Liver (tissue), 9 donors: ENCODE results near the gene POLR2C. TPM values are rescaled to one million over a fixed set of nuclear protein-coding genes. Genes with fewer than 3 reads are reported as not detected.

Experiments
- DNase-seq: peaks from one replicate; pipeline ENCODE4 v3.0.0-alpha.2; 2017; ENCODE audit warnings: low spot score
- H3K27ac ChIP-seq, 2 donors: one replicate each; pipeline ENCODE4 v1.7.0; 2013; ENCODE audit warnings: inconsistent platforms in 2 of 2, low read length in 2 of 2, control low read depth in 1 of 2, low read depth in 1 of 2, mild to moderate bottlenecking in 1 of 2
- H3K27me3 ChIP-seq, 4 donors: one replicate each; pipeline versions ENCODE4 v1.6.1 to v1.7.0; 2013; ENCODE audit warnings: low read length in 3 of 4, inconsistent platforms in 1 of 4, mild to moderate bottlenecking in 1 of 4, moderate library complexity in 1 of 4; ENCODE audit not compliant: control insufficient read depth in 4 of 4, insufficient read depth in 4 of 4
- H3K36me3 ChIP-seq, 4 donors: one replicate each; pipeline versions ENCODE4 v1.6.1 to v1.7.0; 2013; ENCODE audit warnings: low read length in 3 of 4, mild to moderate bottlenecking in 3 of 4, low read depth in 1 of 4, moderate library complexity in 1 of 4; ENCODE audit not compliant: control insufficient read depth in 4 of 4, insufficient read depth in 3 of 4
- H3K4me1 ChIP-seq, 4 donors: one replicate each; pipeline versions ENCODE4 v1.6.1 to v1.7.0; 2013; ENCODE audit warnings: low read length in 3 of 4, mild to moderate bottlenecking in 3 of 4, moderate library complexity in 1 of 4; ENCODE audit not compliant: control insufficient read depth in 4 of 4, insufficient read depth in 4 of 4
- H3K4me3 ChIP-seq, 3 donors: one replicate each; pipeline versions ENCODE4 v1.6.1 to v1.7.0; 2013; ENCODE audit warnings: low read length in 3 of 3, control low read depth in 1 of 3, low read depth in 1 of 3, mild to moderate bottlenecking in 1 of 3
- H3K9ac ChIP-seq, 2 donors: one replicate each; pipeline ENCODE4 v1.7.0; 2013; ENCODE audit warnings: low read length in 2 of 2, mild to moderate bottlenecking in 2 of 2, moderate library complexity in 2 of 2, control low read depth in 1 of 2, low read depth in 1 of 2
- H3K9me3 ChIP-seq, 4 donors: one replicate each; pipeline versions ENCODE4 v1.6.1 to v1.7.0; 2013; ENCODE audit warnings: low read length in 3 of 4; ENCODE audit not compliant: control insufficient read depth in 4 of 4
- EGR1 ChIP-seq, 2 donors: IDR thresholded peaks; 2 replicates each; pipeline ENCODE4 v1.6.1; 2016 to 2018; ENCODE audit warnings: antibody characterized with exemption in 2 of 2, low read depth in 2 of 2
- FOXA1 ChIP-seq: IDR thresholded peaks from 2 replicates; pipeline ENCODE4 v1.6.1; 2016; ENCODE audit warnings: antibody characterized with exemption
- GABPA ChIP-seq, 2 donors: IDR thresholded peaks in 1 of 2; conservative IDR thresholded peaks in 1 of 2; 2 replicates each; pipeline ENCODE4 v1.6.1; 2016; ENCODE audit warnings: antibody characterized with exemption in 2 of 2, mild to moderate bottlenecking in 1 of 2, moderate library complexity in 1 of 2
- HNF4A ChIP-seq, 2 donors: conservative IDR thresholded peaks; 2 replicates each; pipeline ENCODE4 v1.6.1; 2016; ENCODE audit warnings: antibody characterized with exemption in 2 of 2, mild to moderate bottlenecking in 2 of 2
- HNF4G ChIP-seq: IDR thresholded peaks from 2 replicates; pipeline ENCODE4 v1.6.1; 2016; ENCODE audit warnings: antibody characterized with exemption
- JUND ChIP-seq, 2 donors: IDR thresholded peaks; 2 replicates each; pipeline ENCODE4 v1.6.1; 2016; ENCODE audit warnings: antibody characterized with exemption in 2 of 2
- RAD21 ChIP-seq, 2 donors: IDR thresholded peaks; 2 replicates each; pipeline ENCODE4 v1.6.1; 2016; ENCODE audit warnings: antibody characterized with exemption in 2 of 2, mild to moderate bottlenecking in 2 of 2
- RXRA ChIP-seq, 2 donors: IDR thresholded peaks; 2 replicates each; pipeline ENCODE4 v1.6.1; 2017 to 2018; ENCODE audit warnings: antibody characterized with exemption in 2 of 2, mild to moderate bottlenecking in 1 of 2
- SP1 ChIP-seq: IDR thresholded peaks from 2 replicates; pipeline ENCODE4 v1.6.1; 2018; ENCODE audit warnings: antibody characterized with exemption, mild to moderate bottlenecking
- TAF1 ChIP-seq: conservative IDR thresholded peaks from 2 replicates; pipeline ENCODE4 v1.6.1; 2016; ENCODE audit warnings: antibody characterized with exemption, mild to moderate bottlenecking
- YY1 ChIP-seq: IDR thresholded peaks from 2 replicates; pipeline ENCODE4 v1.6.1; 2016; ENCODE audit warnings: antibody characterized with exemption, mild to moderate bottlenecking
- WGBS: extraction: QIAGEN DNeasy Blood & Tissue Kit; methylation state at CpG from one replicate; pipeline ENCODE4 v1.1.7; 2013; 5-methylcytosine and 5-hydroxymethylcytosine counted together
- polyA plus RNA-seq, 2 donors: library from polyadenylated mRNA; stranded (reverse) in 1 of 2; unstranded in 1 of 2; fragments of 200-250 nt in 1 of 2; fragments of >200 nt in 1 of 2; fragmentation: Nextera tagmentation in 1 of 2; extraction: Ambion mirVana in 1 of 2; gene quantifications; one replicate each; pipeline versions ENCODE4 v1.2.1 to v1.2.3, GENCODE V29; 2013 to 2015
- total RNA-seq, 2 donors: library from RNA; depleted of rRNA; stranded (reverse); fragments of >200 nt; gene quantifications; one replicate each; pipeline ENCODE4 v1.2.3, GENCODE V29; 2014
- TF ChIP-seq, protein P1 (sequence below): IDR thresholded peaks from 2 replicates; pipeline ENCODE4 v1.6.1; 2016; ENCODE audit warnings: antibody characterized with exemption, mild to moderate bottlenecking
- TF ChIP-seq, protein P2 (sequence below): fragments of 150-350 bp; IDR thresholded peaks from 2 replicates; pipeline ENCODE4 v1.5.1; 2017; ENCODE audit warnings: improper control_type of control experiment, low read depth, low read length; ENCODE audit not compliant: missing input control
- TF ChIP-seq, protein P3 (sequence below): IDR thresholded peaks from 2 replicates; pipeline ENCODE4 v1.6.1; 2016; ENCODE audit warnings: antibody characterized with exemption
- TF ChIP-seq, protein P4 (sequence below): IDR thresholded peaks from 2 replicates; pipeline ENCODE4 v1.6.1; 2016; ENCODE audit warnings: antibody characterized with exemption
- TF ChIP-seq, protein P5 (sequence below): IDR thresholded peaks from 2 replicates; pipeline ENCODE4 v1.6.1; 2016; ENCODE audit warnings: antibody characterized with exemption
- donor health status: healthy.
- donor health status: healthy.
- donor health status: healthy.
- donor health status: healthy.
- donor health status: healthy.

The POLR2C gene
- total and polyA plus RNA-seq, 4 donors = 25.4 to 68.0 (median 51.3) TPM

DNA sequence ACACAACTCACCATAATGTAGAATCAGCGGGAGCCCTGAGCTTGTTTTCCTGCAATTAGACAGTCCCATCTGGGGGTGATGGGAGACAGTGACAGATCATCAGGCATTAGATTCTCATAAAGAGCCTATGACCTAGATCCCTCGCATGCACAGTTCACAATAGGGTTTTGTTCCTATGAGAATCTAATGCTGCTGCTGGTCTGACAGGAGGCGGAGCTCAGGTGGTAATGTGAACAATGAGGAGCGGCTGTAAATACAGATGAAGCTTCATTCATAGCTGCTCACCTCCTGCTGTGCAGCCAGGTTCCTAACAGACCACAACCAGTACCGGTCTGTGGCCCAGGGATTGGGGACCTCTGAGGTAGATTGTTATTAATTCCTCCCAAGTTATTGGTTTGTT, 26.8 kb downstream of the POLR2C start:
- H3K4me1 ChIP-seq = peaks cover 3 to 19% (median 13%) of the 10 kb centered on the region in 4 donors
- TF ChIP-seq, protein P1, sequence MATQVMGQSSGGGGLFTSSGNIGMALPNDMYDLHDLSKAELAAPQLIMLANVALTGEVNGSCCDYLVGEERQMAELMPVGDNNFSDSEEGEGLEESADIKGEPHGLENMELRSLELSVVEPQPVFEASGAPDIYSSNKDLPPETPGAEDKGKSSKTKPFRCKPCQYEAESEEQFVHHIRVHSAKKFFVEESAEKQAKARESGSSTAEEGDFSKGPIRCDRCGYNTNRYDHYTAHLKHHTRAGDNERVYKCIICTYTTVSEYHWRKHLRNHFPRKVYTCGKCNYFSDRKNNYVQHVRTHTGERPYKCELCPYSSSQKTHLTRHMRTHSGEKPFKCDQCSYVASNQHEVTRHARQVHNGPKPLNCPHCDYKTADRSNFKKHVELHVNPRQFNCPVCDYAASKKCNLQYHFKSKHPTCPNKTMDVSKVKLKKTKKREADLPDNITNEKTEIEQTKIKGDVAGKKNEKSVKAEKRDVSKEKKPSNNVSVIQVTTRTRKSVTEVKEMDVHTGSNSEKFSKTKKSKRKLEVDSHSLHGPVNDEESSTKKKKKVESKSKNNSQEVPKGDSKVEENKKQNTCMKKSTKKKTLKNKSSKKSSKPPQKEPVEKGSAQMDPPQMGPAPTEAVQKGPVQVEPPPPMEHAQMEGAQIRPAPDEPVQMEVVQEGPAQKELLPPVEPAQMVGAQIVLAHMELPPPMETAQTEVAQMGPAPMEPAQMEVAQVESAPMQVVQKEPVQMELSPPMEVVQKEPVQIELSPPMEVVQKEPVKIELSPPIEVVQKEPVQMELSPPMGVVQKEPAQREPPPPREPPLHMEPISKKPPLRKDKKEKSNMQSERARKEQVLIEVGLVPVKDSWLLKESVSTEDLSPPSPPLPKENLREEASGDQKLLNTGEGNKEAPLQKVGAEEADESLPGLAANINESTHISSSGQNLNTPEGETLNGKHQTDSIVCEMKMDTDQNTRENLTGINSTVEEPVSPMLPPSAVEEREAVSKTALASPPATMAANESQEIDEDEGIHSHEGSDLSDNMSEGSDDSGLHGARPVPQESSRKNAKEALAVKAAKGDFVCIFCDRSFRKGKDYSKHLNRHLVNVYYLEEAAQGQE = no peak
- TF ChIP-seq SP1 = no peak
- no peaks in the 10 kb centered on the region for H3K9me3 ChIP-seq
- no peak overlapping the region for H3K27ac ChIP-seq
- no peak for DNase-seq
- no peak overlapping the region for H3K9ac ChIP-seq
- no peaks in the 10 kb centered on the region for H3K27me3 ChIP-seq
- no peak overlapping the region for H3K4me3 ChIP-seq
- H3K36me3 ChIP-seq = no peaks in the 10 kb centered on the region
- WGBS = 96% methylated on average over 5 of the region's 5 CpGs

DNA sequence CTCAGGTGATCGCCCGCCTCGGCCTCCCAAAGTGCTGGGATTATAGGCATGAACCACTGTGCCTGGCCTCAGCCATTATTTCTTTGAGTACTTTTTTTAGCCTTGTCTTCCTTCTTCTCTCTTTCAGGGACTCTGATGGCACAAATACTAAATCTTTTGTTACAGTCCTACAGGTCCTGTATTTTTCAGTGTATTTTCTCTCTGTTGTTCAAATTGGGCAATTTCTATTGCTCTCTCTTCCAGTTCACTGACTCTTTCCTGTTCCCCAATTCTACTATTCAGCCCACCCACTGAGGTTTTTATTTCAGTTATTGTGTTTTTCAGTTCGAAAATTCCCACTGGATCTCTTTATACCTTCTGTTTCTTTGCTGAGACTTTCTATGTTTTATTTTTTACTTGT, 31.3 kb downstream of the POLR2C start:
- H3K36me3 ChIP-seq = no peaks in the 10 kb centered on the region
- no peak overlapping the region for H3K4me3 ChIP-seq
- no peak overlapping the region for H3K27ac ChIP-seq
- H3K9me3 ChIP-seq = no peaks in the 10 kb centered on the region
- TF ChIP-seq RAD21 (IDR thresholded peaks at IDR 0.05) = no peak
- TF ChIP-seq HNF4G = no peak
- TF ChIP-seq TAF1 = no peak
- TF ChIP-seq, protein P2, sequence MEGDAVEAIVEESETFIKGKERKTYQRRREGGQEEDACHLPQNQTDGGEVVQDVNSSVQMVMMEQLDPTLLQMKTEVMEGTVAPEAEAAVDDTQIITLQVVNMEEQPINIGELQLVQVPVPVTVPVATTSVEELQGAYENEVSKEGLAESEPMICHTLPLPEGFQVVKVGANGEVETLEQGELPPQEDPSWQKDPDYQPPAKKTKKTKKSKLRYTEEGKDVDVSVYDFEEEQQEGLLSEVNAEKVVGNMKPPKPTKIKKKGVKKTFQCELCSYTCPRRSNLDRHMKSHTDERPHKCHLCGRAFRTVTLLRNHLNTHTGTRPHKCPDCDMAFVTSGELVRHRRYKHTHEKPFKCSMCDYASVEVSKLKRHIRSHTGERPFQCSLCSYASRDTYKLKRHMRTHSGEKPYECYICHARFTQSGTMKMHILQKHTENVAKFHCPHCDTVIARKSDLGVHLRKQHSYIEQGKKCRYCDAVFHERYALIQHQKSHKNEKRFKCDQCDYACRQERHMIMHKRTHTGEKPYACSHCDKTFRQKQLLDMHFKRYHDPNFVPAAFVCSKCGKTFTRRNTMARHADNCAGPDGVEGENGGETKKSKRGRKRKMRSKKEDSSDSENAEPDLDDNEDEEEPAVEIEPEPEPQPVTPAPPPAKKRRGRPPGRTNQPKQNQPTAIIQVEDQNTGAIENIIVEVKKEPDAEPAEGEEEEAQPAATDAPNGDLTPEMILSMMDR = no peak
- TF ChIP-seq, protein P3, sequence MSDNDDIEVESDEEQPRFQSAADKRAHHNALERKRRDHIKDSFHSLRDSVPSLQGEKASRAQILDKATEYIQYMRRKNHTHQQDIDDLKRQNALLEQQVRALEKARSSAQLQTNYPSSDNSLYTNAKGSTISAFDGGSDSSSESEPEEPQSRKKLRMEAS = no peak
- TF ChIP-seq, protein P4, sequence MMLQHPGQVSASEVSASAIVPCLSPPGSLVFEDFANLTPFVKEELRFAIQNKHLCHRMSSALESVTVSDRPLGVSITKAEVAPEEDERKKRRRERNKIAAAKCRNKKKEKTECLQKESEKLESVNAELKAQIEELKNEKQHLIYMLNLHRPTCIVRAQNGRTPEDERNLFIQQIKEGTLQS = no peak
- TF ChIP-seq SP1 = no peak
- no peak for TF ChIP-seq RXRA (IDR thresholded peaks at IDR 0.05)
- TF ChIP-seq YY1 = no peak
- no peak for TF ChIP-seq HNF4A (conservative IDR thresholded peaks at IDR 0.05)
- no peak for TF ChIP-seq FOXA1
- TF ChIP-seq EGR1 (IDR thresholded peaks at IDR 0.05; ENCODE audit: low read depth in 2 of 2) = no peak
- no peak for TF ChIP-seq JUND (IDR thresholded peaks at IDR 0.05)
- TF ChIP-seq, protein P1 = no peak
- TF ChIP-seq, protein P5, sequence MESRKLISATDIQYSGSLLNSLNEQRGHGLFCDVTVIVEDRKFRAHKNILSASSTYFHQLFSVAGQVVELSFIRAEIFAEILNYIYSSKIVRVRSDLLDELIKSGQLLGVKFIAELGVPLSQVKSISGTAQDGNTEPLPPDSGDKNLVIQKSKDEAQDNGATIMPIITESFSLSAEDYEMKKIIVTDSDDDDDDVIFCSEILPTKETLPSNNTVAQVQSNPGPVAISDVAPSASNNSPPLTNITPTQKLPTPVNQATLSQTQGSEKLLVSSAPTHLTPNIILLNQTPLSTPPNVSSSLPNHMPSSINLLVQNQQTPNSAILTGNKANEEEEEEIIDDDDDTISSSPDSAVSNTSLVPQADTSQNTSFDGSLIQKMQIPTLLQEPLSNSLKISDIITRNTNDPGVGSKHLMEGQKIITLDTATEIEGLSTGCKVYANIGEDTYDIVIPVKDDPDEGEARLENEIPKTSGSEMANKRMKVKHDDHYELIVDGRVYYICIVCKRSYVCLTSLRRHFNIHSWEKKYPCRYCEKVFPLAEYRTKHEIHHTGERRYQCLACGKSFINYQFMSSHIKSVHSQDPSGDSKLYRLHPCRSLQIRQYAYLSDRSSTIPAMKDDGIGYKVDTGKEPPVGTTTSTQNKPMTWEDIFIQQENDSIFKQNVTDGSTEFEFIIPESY = no peak
- TF ChIP-seq GABPA (IDR thresholded peaks at IDR 0.05 in 1 of 2, conservative IDR thresholded peaks at IDR 0.05 in 1 of 2) = no peak
- H3K9ac ChIP-seq = no peak overlapping the region
- 94% methylated on average over 4 of the region's 4 CpGs for WGBS
- no peaks in the 10 kb centered on the region for H3K27me3 ChIP-seq
- no peak for DNase-seq
- no peaks in the 10 kb centered on the region for H3K4me1 ChIP-seq
